PC-9 (cell line): ENCODE measurements around the gene ALPK1.

Source experiments
- CTCF ChIP-seq: fragments of 200-600 bp; sonication (generic); conservative IDR thresholded peaks from 2 replicates; pipeline ENCODE4 v1.6.1; 2017; ENCODE audit warnings: mixed run types, antibody characterized with exemption, mild to moderate bottlenecking, moderate library complexity
- EZH2 ChIP-seq: fragments of 200-600 bp; sonication (generic); IDR thresholded peaks from 2 replicates; pipeline ENCODE4 v1.8.0; 2017; ENCODE audit warnings: antibody characterized with exemption, low read depth

DNA sequence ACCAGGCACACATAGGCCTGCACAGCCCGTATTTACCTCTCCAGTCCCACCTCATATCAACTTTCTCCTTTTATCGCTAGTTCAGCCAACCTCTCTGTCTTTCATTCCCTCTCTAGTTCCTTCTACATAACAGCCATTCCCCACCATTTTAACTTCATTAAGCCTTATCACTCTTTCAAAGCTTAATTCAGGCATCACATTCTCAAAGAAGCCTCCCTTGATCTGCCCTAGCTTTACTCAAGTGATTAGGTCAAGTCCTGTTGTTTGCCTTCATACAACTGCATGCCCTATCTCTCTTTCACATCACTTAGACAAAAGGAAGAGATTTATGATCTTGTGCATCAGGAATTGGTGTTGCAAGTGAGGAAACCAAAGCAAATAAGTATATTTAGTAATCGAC lies 74.2 kb downstream of the ALPK1 start:
- TF ChIP-seq CTCF = no peak
- no peak for TF ChIP-seq EZH2
